Fibroblast of lung (primary cell): Measurements from ENCODE around the gene TRAF5. TPM values are rescaled to one million over a fixed set of nuclear protein-coding genes. Genes with fewer than 3 reads are reported as not detected.

Experiments
- DNase-seq, 2 donors: peaks; one replicate each; pipeline versions ENCODE4 v3.0.0 to v3.0.0-alpha.2; 2010; ENCODE audit warnings: low read depth in 2 of 2
- H2AFZ ChIP-seq: 2 replicates; pipeline ENCODE4 v1.5.1; 2012; ENCODE audit warnings: low read length, control low read depth, inconsistent platforms
- H3K27ac ChIP-seq: 2 replicates; pipeline ENCODE4 v1.5.1; 2011; ENCODE audit warnings: low read length, control low read depth; ENCODE audit not compliant: insufficient read depth
- H3K27me3 ChIP-seq: 2 replicates; pipeline ENCODE4 v1.5.1; 2011; ENCODE audit warnings: mild to moderate bottlenecking, low read length; ENCODE audit not compliant: control insufficient read depth, insufficient read depth
- H3K36me3 ChIP-seq: 2 replicates; pipeline ENCODE4 v1.5.1; 2011; ENCODE audit warnings: low read length; ENCODE audit not compliant: control insufficient read depth, insufficient read depth
- H3K4me1 ChIP-seq: 2 replicates; pipeline ENCODE4 v1.5.1; 2011; ENCODE audit warnings: low read length; ENCODE audit not compliant: control insufficient read depth, insufficient read depth; ENCODE audit errors: extremely low read depth
- H3K4me2 ChIP-seq: 2 replicates; pipeline ENCODE4 v1.5.1; 2011; ENCODE audit warnings: low read length, control low read depth; ENCODE audit not compliant: insufficient read depth; ENCODE audit errors: extremely low read depth
- H3K4me3 ChIP-seq, 4 experiments: fragments of 200-600 bp in 1 of 4; sonication (generic) in 1 of 4; replicated peaks in 1 of 4; 2 replicates each; pipeline ENCODE4 v1.5.1; 2011 to 2016; ENCODE audit warnings: low read length in 4 of 4, low read depth in 3 of 4, mild to moderate bottlenecking in 3 of 4, control low read depth in 2 of 4, inconsistent platforms in 1 of 4, mixed read lengths in 1 of 4; ENCODE audit not compliant: insufficient read depth in 1 of 4; ENCODE audit errors: control extremely low read depth in 1 of 4
- H3K79me2 ChIP-seq: 2 replicates; pipeline ENCODE4 v1.5.1; 2012; ENCODE audit warnings: mild to moderate bottlenecking, low read length, inconsistent platforms; ENCODE audit not compliant: control insufficient read depth, insufficient read depth
- H3K9ac ChIP-seq: 2 replicates; pipeline ENCODE4 v1.5.1; 2011; ENCODE audit warnings: mild to moderate bottlenecking, low read length, control low read depth; ENCODE audit not compliant: insufficient read depth
- H3K9me3 ChIP-seq: 2 replicates; pipeline ENCODE4 v1.5.1; 2012; ENCODE audit warnings: low read depth, low read length; ENCODE audit not compliant: control insufficient read depth, insufficient read depth
- H4K20me1 ChIP-seq: 2 replicates; pipeline ENCODE4 v1.5.1; 2011; ENCODE audit warnings: low read length; ENCODE audit not compliant: control insufficient read depth, insufficient read depth; ENCODE audit errors: extremely low read depth
- CTCF ChIP-seq, 2 donors: IDR thresholded peaks in 1 of 2; conservative IDR thresholded peaks in 1 of 2; 1 replicate in 1 of 2; 2 replicates in 1 of 2; pipeline ENCODE4 v1.5.1; 2011 to 2012; ENCODE audit warnings: low read length in 2 of 2, control low read depth in 1 of 2, inconsistent platforms in 1 of 2, low read depth in 1 of 2, mild to moderate bottlenecking in 1 of 2
- EZH2 ChIP-seq: IDR thresholded peaks from 2 replicates; pipeline ENCODE4 v1.5.1; 2012; ENCODE audit warnings: low read length, control low read depth, mild to moderate bottlenecking; ENCODE audit errors: missing control alignments
- polyA plus RNA-seq, 2 donors: library from polyadenylated mRNA; depleted of rRNA in 1 of 2; stranded (reverse) in 1 of 2; unstranded in 1 of 2; fragments of >200 nt; gene quantifications; 2 replicates each; pipeline ENCODE4 v1.2.1, GENCODE V29; 2011 to 2012; ENCODE audit warnings: missing spikeins in 1 of 2
- total RNA-seq: library from RNA; depleted of rRNA; stranded (reverse); fragments of >200 nt; gene quantifications from 2 replicates; pipeline ENCODE4 v1.2.1, GENCODE V29; 2014

TRAF5 gene
- total and polyA plus RNA-seq, 2 donors (not counting 1 experiment from before 2014, with no cell fraction given), result 13.5 to 20.9 TPM

GRCh38 chr1:211287218-211287617 lies 39.4 kb upstream of the TRAF5 start:
- no peak overlapping the region for H3K27ac ChIP-seq
- no peaks in the 10 kb centered on the region for H3K79me2 ChIP-seq
- no peak overlapping the region for H2AFZ ChIP-seq
- H4K20me1 ChIP-seq, result no peaks in the 10 kb centered on the region
- H3K9ac ChIP-seq, result no peak overlapping the region
- H3K9me3 ChIP-seq, result no peaks in the 10 kb centered on the region
- H3K4me2 ChIP-seq, result no peak overlapping the region
- no peaks in the 10 kb centered on the region for H3K27me3 ChIP-seq
- no peaks in the 10 kb centered on the region for H3K36me3 ChIP-seq
- TF ChIP-seq EZH2, result no peak
- no peak for TF ChIP-seq CTCF (conservative IDR thresholded peaks at IDR 0.05 in 1 of 2, IDR thresholded peaks at IDR 0.05 in 1 of 2; ENCODE audit: low read depth in 1 of 2, low read length in 2 of 2)
- H3K4me3 ChIP-seq, result no peak overlapping the region
- no peaks in the 10 kb centered on the region for H3K4me1 ChIP-seq
- no peak for DNase-seq

- Histone ChIP-seq H3K4me3 (no peak overlapping the region), H3K36me3 (no peaks in the 10 kb centered on the region), H3K27me3 (no peaks in the 10 kb centered on the region), H3K9me3 (no peaks in the 10 kb centered on the region), H3K4me2 (no peak overlapping the region), H4K20me1 (no peaks in the 10 kb centered on the region), H3K27ac (no peak overlapping the region), H2AFZ (no peak overlapping the region), H3K9ac (no peak overlapping the region), H3K4me1 (no peaks in the 10 kb centered on the region), H3K79me2 (no peaks in the 10 kb centered on the region)
- no peak for DNase-seq
- no peak for TF ChIP-seq EZH2
- TF ChIP-seq CTCF (conservative IDR thresholded peaks at IDR 0.05 in 1 of 2, IDR thresholded peaks at IDR 0.05 in 1 of 2; ENCODE audit: low read depth in 1 of 2, low read length in 2 of 2), result no peak
Measured at GRCh38 chr1:211292411-211292810, 34.2 kb upstream of the TRAF5 start.

GRCh38 chr1:211296396-211296795 lies 30.2 kb upstream of the TRAF5 start:
- no peak for DNase-seq
- no peak for TF ChIP-seq CTCF (conservative IDR thresholded peaks at IDR 0.05 in 1 of 2, IDR thresholded peaks at IDR 0.05 in 1 of 2; ENCODE audit: low read depth in 1 of 2, low read length in 2 of 2)
- TF ChIP-seq EZH2, result no peak
- H4K20me1 ChIP-seq, result no peaks in the 10 kb centered on the region
- no peaks in the 10 kb centered on the region for H3K36me3 ChIP-seq
- no peak overlapping the region for H2AFZ ChIP-seq
- H3K9me3 ChIP-seq, result no peaks in the 10 kb centered on the region
- no peaks in the 10 kb centered on the region for H3K27me3 ChIP-seq
- H3K4me2 ChIP-seq, result no peak overlapping the region
- H3K9ac ChIP-seq, result no peak overlapping the region
- H3K79me2 ChIP-seq, result no peaks in the 10 kb centered on the region
- H3K4me3 ChIP-seq, result no peak overlapping the region
- no peaks in the 10 kb centered on the region for H3K4me1 ChIP-seq
- no peak overlapping the region for H3K27ac ChIP-seq
